Thyroid gland (tissue), 4 donors: Measurements from ENCODE around the gene RPL22.

ENCODE experiments used
- POLR2A ChIP-seq, 2 donors: fragments of 450-650 bp; IDR thresholded peaks; one replicate each; pipeline ENCODE4 v1.6.1; 2017; ENCODE audit warnings: antibody characterized with exemption in 2 of 2, mild to moderate bottlenecking in 2 of 2, moderate library complexity in 1 of 2
- TF ChIP-seq, protein P1 (sequence below), 6 experiments: fragments of 200-600 bp in 3 of 6; fragments of 450-650 bp in 3 of 6; sonication (generic) in 3 of 6; IDR thresholded peaks; one replicate each; pipeline ENCODE4 v1.5.1; 2016 to 2019; ENCODE audit warnings: antibody characterized with exemption in 6 of 6, mild to moderate bottlenecking in 2 of 6, inconsistent platforms in 1 of 6, moderate library complexity in 1 of 6

DNA sequence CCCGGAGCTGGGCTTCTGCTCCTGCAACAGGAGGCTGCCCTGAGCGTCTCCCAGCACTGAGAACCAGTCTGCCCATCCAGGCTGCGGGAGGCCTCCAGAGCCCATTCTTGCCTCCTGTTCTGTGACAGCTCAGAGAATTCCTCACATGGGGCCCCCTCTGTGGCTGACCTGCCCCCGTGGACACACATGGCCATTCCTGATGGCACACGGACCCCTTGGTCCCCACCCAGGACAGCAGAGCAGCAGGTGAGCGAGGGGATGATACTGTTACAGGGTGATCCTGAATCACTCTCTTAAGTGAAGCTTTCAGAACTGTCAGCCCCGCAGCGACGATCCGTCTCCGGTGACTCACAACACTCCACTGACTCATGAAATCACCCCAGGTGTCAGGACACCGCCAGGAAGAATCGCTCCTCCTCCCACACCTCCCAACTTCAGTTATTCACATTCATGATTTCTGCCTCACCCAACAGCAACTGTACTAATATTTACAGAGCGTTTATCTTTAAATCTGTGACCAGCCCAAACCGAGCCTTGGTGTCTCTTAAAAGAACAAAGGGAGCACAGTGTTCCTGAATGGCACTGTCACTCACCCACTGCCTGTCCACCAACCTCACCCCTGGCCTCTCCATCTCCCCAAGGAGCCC is 41.7 kb downstream of the RPL22 start:
- TF ChIP-seq, protein P1, sequence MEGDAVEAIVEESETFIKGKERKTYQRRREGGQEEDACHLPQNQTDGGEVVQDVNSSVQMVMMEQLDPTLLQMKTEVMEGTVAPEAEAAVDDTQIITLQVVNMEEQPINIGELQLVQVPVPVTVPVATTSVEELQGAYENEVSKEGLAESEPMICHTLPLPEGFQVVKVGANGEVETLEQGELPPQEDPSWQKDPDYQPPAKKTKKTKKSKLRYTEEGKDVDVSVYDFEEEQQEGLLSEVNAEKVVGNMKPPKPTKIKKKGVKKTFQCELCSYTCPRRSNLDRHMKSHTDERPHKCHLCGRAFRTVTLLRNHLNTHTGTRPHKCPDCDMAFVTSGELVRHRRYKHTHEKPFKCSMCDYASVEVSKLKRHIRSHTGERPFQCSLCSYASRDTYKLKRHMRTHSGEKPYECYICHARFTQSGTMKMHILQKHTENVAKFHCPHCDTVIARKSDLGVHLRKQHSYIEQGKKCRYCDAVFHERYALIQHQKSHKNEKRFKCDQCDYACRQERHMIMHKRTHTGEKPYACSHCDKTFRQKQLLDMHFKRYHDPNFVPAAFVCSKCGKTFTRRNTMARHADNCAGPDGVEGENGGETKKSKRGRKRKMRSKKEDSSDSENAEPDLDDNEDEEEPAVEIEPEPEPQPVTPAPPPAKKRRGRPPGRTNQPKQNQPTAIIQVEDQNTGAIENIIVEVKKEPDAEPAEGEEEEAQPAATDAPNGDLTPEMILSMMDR (IDR thresholded peaks at IDR 0.05): no peak
- TF ChIP-seq POLR2A (IDR thresholded peaks at IDR 0.05): no peak
